Karpas-422 (cell line): ENCODE data around the gene GPX2. TPM values are rescaled to one million over a fixed set of nuclear protein-coding genes. Genes with fewer than 3 reads are reported as not detected.

Experiments
- DNase-seq: peaks from one replicate; pipeline ENCODE4 v3.0.0-alpha.2; 2015
- H2AFZ ChIP-seq: fragments of 200-600 bp; sonication (generic); 2 replicates; pipeline ENCODE4 v1.6.1; 2014; ENCODE audit warnings: antibody characterized with exemption, low read length, mixed read lengths
- H3K27ac ChIP-seq: fragments of 200-600 bp; sonication (generic); 2 replicates; pipeline ENCODE4 v1.5.1; 2014; ENCODE audit warnings: mild to moderate bottlenecking, low read length, moderate library complexity
- H3K27me3 ChIP-seq: fragments of 200-600 bp; sonication (generic); 2 replicates; pipeline ENCODE4 v1.6.1; 2014; ENCODE audit warnings: low read length, mixed read lengths
- H3K36me3 ChIP-seq: fragments of 200-600 bp; sonication (generic); 2 replicates; pipeline ENCODE4 v1.6.1; 2014; ENCODE audit warnings: low read length, mixed read lengths; ENCODE audit not compliant: insufficient read depth
- H3K4me1 ChIP-seq: fragments of 200-600 bp; sonication (generic); 2 replicates; pipeline ENCODE4 v1.6.1; 2014; ENCODE audit warnings: mild to moderate bottlenecking, low read length, mixed read lengths
- H3K4me2 ChIP-seq: fragments of 200-600 bp; sonication (generic); 2 replicates; pipeline ENCODE4 v1.6.1; 2014; ENCODE audit warnings: low read length, low read depth, mild to moderate bottlenecking; ENCODE audit not compliant: poor library complexity, severe bottlenecking
- H3K4me3 ChIP-seq: fragments of 200-600 bp; sonication (generic); 2 replicates; pipeline ENCODE4 v1.5.1; 2014; ENCODE audit warnings: mild to moderate bottlenecking, antibody characterized with exemption, low read length, mixed read lengths
- H3K79me2 ChIP-seq: fragments of 200-600 bp; sonication (generic); 2 replicates; pipeline ENCODE4 v1.6.1; 2014; ENCODE audit warnings: mild to moderate bottlenecking, low read length, mixed read lengths
- H3K9ac ChIP-seq: fragments of 200-600 bp; sonication (generic); 2 replicates; pipeline ENCODE4 v1.6.0; 2014; ENCODE audit warnings: low read length
- H3K9me2 ChIP-seq: fragments of 200-600 bp; sonication (generic), shearing (Covaris generic); replicated peaks from 2 replicates; pipeline ENCODE4 v1.6.0; 2014; ENCODE audit warnings: mild to moderate bottlenecking, low read length, moderate library complexity; ENCODE audit not compliant: insufficient read depth
- H3K9me3 ChIP-seq: fragments of 300-700, 200-600 bp; sonication (generic); 2 replicates; pipeline ENCODE4 v1.6.1; 2014; ENCODE audit warnings: low read length, mixed read lengths
- H4K20me1 ChIP-seq: fragments of 200-600 bp; sonication (generic); 2 replicates; pipeline ENCODE4 v1.6.1; 2014; ENCODE audit warnings: mild to moderate bottlenecking, antibody characterized with exemption, low read length, low read depth; ENCODE audit not compliant: insufficient read depth
- small RNA-seq: library from RNA; depleted of rRNA; stranded (forward); fragments of <200 nt; gene quantifications from one replicate; pipeline ENCODE3, GENCODE V24; 2014
- total RNA-seq: library from RNA; depleted of rRNA; stranded (reverse); fragments of >200 nt; shearing (Covaris generic); gene quantifications from 2 replicates; pipeline ENCODE4 v1.2.3, GENCODE V29; 2014; ENCODE audit warnings: low replicate concordance; rRNA removed

The GPX2 gene
- total RNA-seq, 1 experiment from 2014 or later, result not detected

DNA sequence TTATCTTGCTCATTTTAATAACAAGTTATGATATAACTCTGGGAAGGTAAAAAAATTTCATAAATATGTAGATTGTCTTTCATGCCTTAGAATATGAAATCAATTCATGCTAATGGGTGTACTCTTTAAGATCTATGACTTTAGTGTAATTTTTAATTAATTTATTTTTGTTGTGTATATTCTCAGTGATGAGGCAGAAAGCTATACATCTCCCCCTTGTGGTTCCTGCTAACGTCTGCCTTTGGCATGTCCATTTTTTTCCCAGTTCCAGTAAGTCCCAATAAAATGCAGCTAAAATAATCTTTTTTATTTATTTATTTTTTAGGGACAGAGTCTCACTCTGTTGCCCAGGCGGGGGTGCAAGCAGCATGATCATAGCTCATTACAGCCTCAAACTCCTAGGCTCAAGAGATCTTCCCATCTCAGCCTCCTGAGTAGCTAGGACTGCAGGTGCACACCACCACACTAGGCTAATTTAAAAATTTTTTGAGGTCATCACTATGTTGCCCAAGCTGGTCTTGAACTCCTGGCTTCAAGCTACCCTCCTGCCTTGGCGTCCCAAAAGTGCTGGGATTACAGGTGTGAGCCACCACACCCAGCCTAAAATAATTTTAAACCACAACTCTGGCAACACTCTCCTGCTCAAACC is 31.6 kb downstream of the GPX2 start:
- no peaks in the 10 kb centered on the region for H3K9me2 ChIP-seq
- no peak overlapping the region for H3K27ac ChIP-seq
- H3K79me2 ChIP-seq, result peaks cover 17% of the 10 kb centered on the region
- DNase-seq, result peak; percentile 54
- H2AFZ ChIP-seq, result no peak overlapping the region
- peaks cover 10% of the 10 kb centered on the region; the same call in 1 of the 2 replicates for H4K20me1 ChIP-seq
- H3K4me1 ChIP-seq, result peaks cover 14% of the 10 kb centered on the region
- no peak overlapping the region for H3K9ac ChIP-seq
- H3K9me3 ChIP-seq, result no peaks in the 10 kb centered on the region
- H3K4me3 ChIP-seq, result no peak overlapping the region
- peaks cover 5% of the 10 kb centered on the region; the same call in 1 of the 2 replicates for H3K36me3 ChIP-seq
- H3K27me3 ChIP-seq, result no peaks in the 10 kb centered on the region
- H3K4me2 ChIP-seq, result no peak overlapping the region

DNA sequence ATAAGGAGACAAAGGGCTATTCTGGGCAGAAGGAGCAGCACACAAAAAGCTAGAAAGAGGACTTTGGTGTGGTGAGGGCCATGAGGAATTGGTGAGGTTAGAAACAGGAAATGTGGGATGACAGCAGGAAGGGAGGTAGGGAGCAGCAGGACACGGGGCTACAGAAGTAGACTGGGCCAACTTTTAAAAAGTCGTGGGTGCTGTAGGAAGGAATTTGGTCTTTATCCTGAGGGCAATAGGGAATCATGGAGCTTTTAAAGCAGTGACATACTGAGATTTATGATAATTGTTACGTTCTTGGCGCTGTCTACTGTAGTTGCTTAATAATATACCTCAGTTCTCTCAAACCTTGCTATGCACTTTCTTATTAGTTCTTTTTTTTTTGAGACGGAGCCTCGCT is 36.5 kb downstream of the GPX2 start:
- H3K27ac ChIP-seq, result no peak overlapping the region
- H3K4me1 ChIP-seq, result no peaks in the 10 kb centered on the region

DNA sequence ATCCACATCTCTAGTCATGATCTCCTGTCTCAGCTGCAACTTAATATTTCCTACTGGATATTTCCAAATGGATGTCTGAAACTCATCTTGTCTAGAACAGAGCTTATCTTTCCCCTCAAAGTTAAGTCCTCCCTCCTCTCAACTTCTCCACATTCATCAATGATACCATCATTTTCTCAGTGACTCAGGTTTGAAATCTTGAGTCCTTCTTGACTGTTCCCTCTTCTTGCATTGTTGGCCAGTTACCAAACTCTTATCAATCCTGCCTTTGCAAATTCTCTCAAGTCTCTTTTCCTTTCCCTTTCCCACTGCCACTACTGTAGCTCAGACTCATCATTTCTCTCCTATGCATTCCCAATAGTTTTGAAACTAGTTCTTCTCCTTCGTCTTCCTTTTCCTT is 42.6 kb downstream of the GPX2 start:
- H4K20me1 ChIP-seq, result no peaks in the 10 kb centered on the region

More for the DNA sequence above, 36.5 kb downstream of the GPX2 start:
- DNase-seq, result no peak
- no peaks in the 10 kb centered on the region for H3K9me2 ChIP-seq
- H3K4me3 ChIP-seq, result no peak overlapping the region
- H3K9ac ChIP-seq, result no peak overlapping the region
- no peaks in the 10 kb centered on the region for H3K27me3 ChIP-seq
- no peak overlapping the region for H3K4me2 ChIP-seq
- no peaks in the 10 kb centered on the region for H3K9me3 ChIP-seq
- H3K36me3 ChIP-seq, result no peaks in the 10 kb centered on the region
- no peak overlapping the region for H2AFZ ChIP-seq
- H4K20me1 ChIP-seq, result no peaks in the 10 kb centered on the region
- H3K79me2 ChIP-seq, result no peaks in the 10 kb centered on the region

DNA sequence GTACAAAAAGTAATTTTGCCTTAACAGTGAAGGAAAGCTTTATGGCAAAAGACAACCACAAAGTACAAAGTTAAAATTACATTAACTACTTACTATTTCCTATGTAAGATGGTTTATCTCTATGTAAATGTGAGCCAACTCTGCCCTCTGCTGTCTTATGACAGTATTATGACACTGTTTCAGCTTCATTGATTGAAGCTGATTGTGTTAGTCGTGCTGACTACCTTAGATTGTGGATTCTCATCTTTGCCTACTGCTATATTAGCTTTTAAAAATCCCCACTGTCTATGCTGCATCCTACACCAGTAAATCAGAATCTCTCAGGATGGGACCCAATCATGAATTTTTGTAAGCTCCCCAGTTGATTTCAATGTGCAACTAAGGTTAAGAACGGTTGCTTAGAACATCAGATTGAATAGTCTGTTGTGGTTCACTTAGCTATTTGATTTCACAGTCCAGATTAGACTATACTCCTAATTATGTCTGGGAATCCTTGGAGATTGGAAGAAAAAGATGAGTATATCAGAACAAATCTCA is 50.6 kb downstream of the GPX2 start:
- H2AFZ ChIP-seq, result no peak overlapping the region
- no peaks in the 10 kb centered on the region for H3K79me2 ChIP-seq
- H3K9me3 ChIP-seq, result no peaks in the 10 kb centered on the region
- no peaks in the 10 kb centered on the region for H3K27me3 ChIP-seq
- H3K9me2 ChIP-seq, result no peaks in the 10 kb centered on the region
- DNase-seq, result peak; percentile 88
- no peak overlapping the region for H3K4me3 ChIP-seq
- no peaks in the 10 kb centered on the region for H3K4me1 ChIP-seq
- H3K4me2 ChIP-seq, result no peak overlapping the region
- H3K9ac ChIP-seq, result no peak overlapping the region
- H3K27ac ChIP-seq, result no peak overlapping the region
- no peaks in the 10 kb centered on the region for H3K36me3 ChIP-seq
- H4K20me1 ChIP-seq, result no peaks in the 10 kb centered on the region

More for the DNA sequence above, 42.6 kb downstream of the GPX2 start:
- Histone ChIP-seq H3K27me3 (no peaks in the 10 kb centered on the region), H3K79me2 (no peaks in the 10 kb centered on the region), H3K9ac (no peak overlapping the region), H3K27ac (no peak overlapping the region), H3K4me1 (no peaks in the 10 kb centered on the region), H3K4me2 (no peak overlapping the region), H3K9me2 (no peaks in the 10 kb centered on the region), H3K9me3 (no peaks in the 10 kb centered on the region), H3K4me3 (no peak overlapping the region), H2AFZ (no peak overlapping the region), H3K36me3 (no peaks in the 10 kb centered on the region)
- no peak for DNase-seq

DNA sequence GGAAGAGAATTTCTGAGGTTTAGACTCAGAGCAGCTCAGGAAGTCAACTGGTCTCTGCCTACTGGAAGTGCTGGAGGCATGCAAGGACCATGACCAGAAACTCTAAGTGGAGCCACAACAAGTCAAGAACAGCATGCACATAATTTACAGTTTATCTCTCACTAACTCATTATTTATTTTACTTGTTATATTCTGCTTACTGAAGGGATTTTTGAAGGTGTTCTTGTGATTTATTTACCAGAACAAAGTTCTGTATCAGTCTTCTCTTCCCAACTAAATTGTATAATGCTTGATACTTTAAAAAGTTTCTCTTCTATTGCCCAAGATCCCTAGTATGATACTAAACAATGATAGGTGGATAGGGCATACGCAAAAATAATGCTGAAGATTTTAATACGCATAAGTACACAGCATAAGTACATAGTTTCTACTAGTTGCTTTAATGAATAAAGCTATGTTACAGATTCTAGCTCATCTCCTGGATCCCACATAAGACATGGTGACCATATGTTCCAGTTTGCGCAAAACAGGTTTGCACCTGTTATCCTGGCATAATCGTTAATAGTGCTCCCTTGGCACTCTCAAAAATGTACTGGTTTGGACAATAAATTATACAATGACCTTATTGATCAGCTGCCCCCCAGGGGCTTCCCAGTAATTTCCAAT is 51.2 kb downstream of the GPX2 start:
- no peak overlapping the region for H3K27ac ChIP-seq
- H3K9me2 ChIP-seq, result no peaks in the 10 kb centered on the region
- H3K9me3 ChIP-seq, result no peaks in the 10 kb centered on the region
- H3K4me2 ChIP-seq, result no peak overlapping the region
- no peaks in the 10 kb centered on the region for H3K36me3 ChIP-seq
- DNase-seq, result no peak
- H3K27me3 ChIP-seq, result no peaks in the 10 kb centered on the region
- no peaks in the 10 kb centered on the region for H3K4me1 ChIP-seq
- no peak overlapping the region for H3K9ac ChIP-seq
- no peak overlapping the region for H2AFZ ChIP-seq
- H4K20me1 ChIP-seq, result no peaks in the 10 kb centered on the region
- H3K4me3 ChIP-seq, result no peak overlapping the region
- H3K79me2 ChIP-seq, result no peaks in the 10 kb centered on the region

DNA sequence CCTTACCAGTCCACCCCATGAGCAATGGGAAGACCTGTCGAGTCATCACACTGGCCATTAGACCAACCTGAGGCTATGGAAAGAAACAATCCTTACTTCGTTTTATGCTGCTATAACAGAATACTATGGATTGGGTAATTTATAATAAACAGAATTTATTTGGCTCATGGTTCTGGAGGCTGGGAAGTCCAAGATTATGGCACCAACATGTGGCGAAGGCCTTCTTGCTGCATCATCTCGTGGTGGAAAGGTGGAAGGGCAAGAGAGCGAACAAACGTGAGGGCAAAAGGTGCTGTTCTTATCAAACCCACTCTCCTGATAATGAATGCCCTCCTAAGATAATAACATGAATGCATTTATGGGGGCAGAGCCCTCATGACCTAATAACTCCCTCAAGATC is 53.2 kb downstream of the GPX2 start:
- Histone ChIP-seq H3K4me2 (no peak overlapping the region), H3K4me1 (no peaks in the 10 kb centered on the region), H3K9me2 (no peaks in the 10 kb centered on the region), H2AFZ (no peak overlapping the region), H3K27ac (no peak overlapping the region), H3K9me3 (no peaks in the 10 kb centered on the region), H3K27me3 (no peaks in the 10 kb centered on the region), H4K20me1 (no peaks in the 10 kb centered on the region), H3K79me2 (no peaks in the 10 kb centered on the region), H3K9ac (no peak overlapping the region), H3K36me3 (no peaks in the 10 kb centered on the region), H3K4me3 (no peak overlapping the region)
- DNase-seq, result no peak

Small RNA genes within 50 kb of the gene (small RNA-seq; reads per million reads assigned to genes)
- not detected for gene RPPH1-2P

Other genes starting within 250 kb of the GPX2 start
- gene PLEKHG3, start 238.3 kb downstream of the GPX2 start, total RNA-seq, result not detected in 2 replicates
- not detected in 2 replicates for gene SPTB, start 62.8 kb downstream of the GPX2 start, total RNA-seq
- 84.9 and 136 TPM in 2 replicates for gene CHURC1, start 28.3 kb downstream of the GPX2 start, total RNA-seq
- gene RAB15, start 29.6 kb upstream of the GPX2 start, total RNA-seq, result 0.83 and 1.2 TPM in 2 replicates
- gene FNTB, start 44.1 kb upstream of the GPX2 start, total RNA-seq, result 15.2 and 16.0 TPM in 2 replicates
- gene MAX, start 159.8 kb upstream of the GPX2 start, total RNA-seq, result 107 and 124 TPM in 2 replicates